IPS-20b (cell line): ENCODE measurements around the gene ARFRP1.

ENCODE experiments used
- H3K27ac ChIP-seq: one replicate; pipeline ENCODE4 v1.5.1; 2013; ENCODE audit warnings: low read length
- H3K27me3 ChIP-seq: 2 replicates; pipeline ENCODE4 v1.6.1; 2013; ENCODE audit warnings: mild to moderate bottlenecking, low read length, inconsistent platforms; ENCODE audit not compliant: insufficient read depth
- H3K36me3 ChIP-seq: 2 replicates; pipeline ENCODE4 v1.6.1; 2013; ENCODE audit warnings: low read depth, mild to moderate bottlenecking, inconsistent platforms, low read length, moderate library complexity; ENCODE audit not compliant: insufficient read depth
- H3K4me1 ChIP-seq: 2 replicates; pipeline ENCODE4 v1.6.1; 2013; ENCODE audit warnings: mild to moderate bottlenecking, control low read depth, inconsistent platforms, low read length, moderate library complexity; ENCODE audit not compliant: insufficient read depth
- H3K4me3 ChIP-seq: 2 replicates; pipeline ENCODE4 v1.5.1; 2013; ENCODE audit warnings: mild to moderate bottlenecking, low read length, inconsistent platforms
- H3K9ac ChIP-seq: 2 replicates; pipeline ENCODE4 v1.6.1; 2013; ENCODE audit warnings: low read depth, mild to moderate bottlenecking, inconsistent platforms, low read length, moderate library complexity
- H3K9me3 ChIP-seq: 2 replicates; pipeline ENCODE4 v1.6.1; 2013; ENCODE audit warnings: mild to moderate bottlenecking, low read depth, low read length, inconsistent platforms; ENCODE audit not compliant: insufficient read depth

The ARFRP1 gene

GRCh38 chr20:63702751-63703470, 4.9 kb downstream of the ARFRP1 start:
- Histone ChIP-seq H3K9me3 (no peaks in the 10 kb centered on the region), H3K27ac (no peak overlapping the region), H3K4me3 (no peak overlapping the region), H3K36me3 (peaks cover 26% of the 10 kb centered on the region), H3K27me3 (no peaks in the 10 kb centered on the region), H3K4me1 (peaks cover 4% of the 10 kb centered on the region; the same call in 1 of the 2 replicates), H3K9ac (no peak overlapping the region)

- H3K9me3 ChIP-seq: no peaks in the 10 kb centered on the region
- H3K27me3 ChIP-seq: no peaks in the 10 kb centered on the region
- H3K27ac ChIP-seq: no peak overlapping the region
- peaks cover 4% of the 10 kb centered on the region; the same call in 1 of the 2 replicates for H3K4me1 ChIP-seq
- H3K4me3 ChIP-seq: no peak overlapping the region
- H3K9ac ChIP-seq: no peak overlapping the region
- H3K36me3 ChIP-seq: peaks cover 26% of the 10 kb centered on the region
Observed at GRCh38 chr20:63702036-63702665, 5.6 kb downstream of the ARFRP1 start.

GRCh38 chr20:63701329-63702035, 6.3 kb downstream of the ARFRP1 start:
- no peaks in the 10 kb centered on the region for H3K27me3 ChIP-seq
- H3K9ac ChIP-seq: no peak overlapping the region
- H3K4me1 ChIP-seq: peaks cover 2% of the 10 kb centered on the region; the same call in 1 of the 2 replicates
- no peaks in the 10 kb centered on the region for H3K9me3 ChIP-seq
- H3K36me3 ChIP-seq: peaks cover 23% of the 10 kb centered on the region
- no peak overlapping the region for H3K4me3 ChIP-seq
- H3K27ac ChIP-seq: no peak overlapping the region

- no peaks in the 10 kb centered on the region for H3K9me3 ChIP-seq
- no peaks in the 10 kb centered on the region for H3K27me3 ChIP-seq
- H3K36me3 ChIP-seq: peaks cover 18% of the 10 kb centered on the region
- no peaks in the 10 kb centered on the region for H3K4me1 ChIP-seq
- H3K27ac ChIP-seq: no peak overlapping the region
- no peak overlapping the region for H3K9ac ChIP-seq
- no peak overlapping the region for H3K4me3 ChIP-seq
Observed at GRCh38 chr20:63701051-63701328, 6.8 kb downstream of the ARFRP1 start.

- Histone ChIP-seq H3K4me3 (no peak overlapping the region), H3K9me3 (no peaks in the 10 kb centered on the region), H3K9ac (no peak overlapping the region), H3K27ac (no peak overlapping the region), H3K4me1 (no peaks in the 10 kb centered on the region), H3K36me3 (peaks cover 13% of the 10 kb centered on the region), H3K27me3 (no peaks in the 10 kb centered on the region)
Observed at GRCh38 chr20:63700199-63701050, 7.4 kb downstream of the ARFRP1 start.

GRCh38 chr20:63699466-63700198, 8.1 kb downstream of the ARFRP1 start:
- Histone ChIP-seq H3K36me3 (peaks cover 5% of the 10 kb centered on the region; the same call in 1 of the 2 replicates), H3K4me3 (no peak overlapping the region), H3K27ac (no peak overlapping the region), H3K27me3 (no peaks in the 10 kb centered on the region), H3K9me3 (no peaks in the 10 kb centered on the region), H3K4me1 (no peaks in the 10 kb centered on the region), H3K9ac (no peak overlapping the region)

- Histone ChIP-seq H3K9me3 (no peaks in the 10 kb centered on the region), H3K27ac (no peak overlapping the region), H3K9ac (no peak overlapping the region), H3K27me3 (no peaks in the 10 kb centered on the region), H3K4me1 (no peaks in the 10 kb centered on the region), H3K36me3 (no peaks in the 10 kb centered on the region), H3K4me3 (no peak overlapping the region)
Observed at GRCh38 chr20:63698739-63699465, 8.9 kb downstream of the ARFRP1 start.

GRCh38 chr20:63697868-63698545, 9.8 kb downstream of the ARFRP1 start:
- H3K27me3 ChIP-seq: no peaks in the 10 kb centered on the region
- H3K4me1 ChIP-seq: no peaks in the 10 kb centered on the region
- H3K27ac ChIP-seq: no peak overlapping the region
- H3K36me3 ChIP-seq: no peaks in the 10 kb centered on the region
- no peak overlapping the region for H3K9ac ChIP-seq
- no peaks in the 10 kb centered on the region for H3K9me3 ChIP-seq
- H3K4me3 ChIP-seq: no peak overlapping the region

- no peaks in the 10 kb centered on the region for H3K9me3 ChIP-seq
- H3K4me1 ChIP-seq: no peaks in the 10 kb centered on the region
- H3K27me3 ChIP-seq: no peaks in the 10 kb centered on the region
- no peak overlapping the region; the same call in 1 of the 2 replicates for H3K9ac ChIP-seq
- no peaks in the 10 kb centered on the region for H3K36me3 ChIP-seq
- peak overlapping the region; percentile 60; the same call in 1 of the 2 replicates for H3K4me3 ChIP-seq
- no peak overlapping the region for H3K27ac ChIP-seq
Observed at GRCh38 chr20:63697357-63697867, 10.4 kb downstream of the ARFRP1 start.
